ENCODE measurements around the gene CCDC6. TPM values are rescaled to one million over a fixed set of nuclear protein-coding genes. Genes with fewer than 3 reads are reported as not detected.

Gene CCDC6
- total RNA-seq, 1 donor from 2014 or later = 57.6 TPM

GRCh38 chr10:59781511-59781910, 124.8 kb downstream of the CCDC6 start:
- Mint-ChIP-seq H3K27ac (no peak overlapping the region), H3K27me3 (no peaks in the 10 kb centered on the region), H3K4me1 (ENCODE audit: low read depth) (no peaks in the 10 kb centered on the region), H3K9me3 (ENCODE audit: low read depth) (peaks cover 12% of the 10 kb centered on the region), H3K36me3 (ENCODE audit: insufficient read depth) (peaks cover 7% of the 10 kb centered on the region), H3K4me3 (ENCODE audit: low read depth) (no peak overlapping the region)
- TF ChIP-seq CTCF (IDR thresholded peaks at IDR 0.05; ENCODE audit: unreplicated experiment) = no peak
- DNase-seq (ENCODE audit: low spot score, unreplicated experiment) = no peak

DNA sequence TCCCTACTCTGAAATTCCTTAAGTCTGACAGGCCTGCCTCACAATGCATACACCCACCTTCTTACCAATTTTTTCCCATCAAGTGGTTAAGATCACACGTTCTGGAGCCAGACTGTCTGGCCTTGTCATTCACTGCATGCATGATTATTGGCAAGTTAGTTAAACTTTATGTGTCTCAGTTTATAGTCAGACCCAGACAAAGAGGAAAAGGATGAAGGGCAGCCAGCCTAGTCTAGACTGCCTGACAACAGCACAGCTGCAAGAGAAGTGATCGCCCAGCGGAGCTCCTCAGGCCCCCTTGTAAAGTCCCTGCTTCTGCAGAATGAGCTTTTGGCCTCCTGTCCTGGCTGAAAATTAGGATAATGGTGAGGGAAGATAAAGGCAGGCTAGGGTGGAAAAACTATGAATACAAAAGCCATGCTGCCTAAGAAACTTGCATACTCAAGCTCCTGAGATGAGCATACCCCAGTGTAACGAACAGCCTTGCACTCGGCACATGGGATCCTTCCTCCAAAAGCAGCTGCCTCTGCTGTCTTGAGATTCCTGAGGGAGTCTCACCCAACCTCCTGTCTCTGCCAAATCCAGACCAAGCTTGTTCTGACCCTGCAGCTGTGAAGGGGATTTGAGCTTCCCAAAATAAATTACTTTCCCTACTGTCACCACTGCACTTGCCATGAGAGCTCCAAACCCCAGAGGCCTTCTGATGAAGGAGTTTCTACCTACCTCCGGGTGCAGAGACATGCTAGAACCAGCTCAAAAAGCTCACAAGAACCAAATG, 126.4 kb downstream of the CCDC6 start:
- no peak for TF ChIP-seq CTCF (IDR thresholded peaks at IDR 0.05; ENCODE audit: unreplicated experiment)
- H3K4me1 Mint-ChIP-seq (ENCODE audit: low read depth) = no peaks in the 10 kb centered on the region
- peaks cover 20% of the 10 kb centered on the region for H3K9me3 Mint-ChIP-seq (ENCODE audit: low read depth)
- no peak overlapping the region for H3K4me3 Mint-ChIP-seq (ENCODE audit: low read depth)
- H3K27ac Mint-ChIP-seq = no peak overlapping the region
- DNase-seq (ENCODE audit: low spot score, unreplicated experiment) = no peak
- peaks cover 7% of the 10 kb centered on the region for H3K36me3 Mint-ChIP-seq (ENCODE audit: insufficient read depth)
- H3K27me3 Mint-ChIP-seq = no peaks in the 10 kb centered on the region

GRCh38 chr10:59774451-59774850, 131.9 kb downstream of the CCDC6 start:
- DNase-seq (ENCODE audit: low spot score, unreplicated experiment) = no peak
- H3K36me3 Mint-ChIP-seq (ENCODE audit: insufficient read depth) = peaks cover 9% of the 10 kb centered on the region
- peaks cover 49% of the 10 kb centered on the region for H3K9me3 Mint-ChIP-seq (ENCODE audit: low read depth)
- no peak overlapping the region for H3K27ac Mint-ChIP-seq
- H3K4me1 Mint-ChIP-seq (ENCODE audit: low read depth) = no peaks in the 10 kb centered on the region
- no peak overlapping the region for H3K4me3 Mint-ChIP-seq (ENCODE audit: low read depth)
- TF ChIP-seq CTCF (IDR thresholded peaks at IDR 0.05; ENCODE audit: unreplicated experiment) = no peak
- no peaks in the 10 kb centered on the region for H3K27me3 Mint-ChIP-seq

GRCh38 chr10:59773088-59773487, 133.3 kb downstream of the CCDC6 start:
- no peak for DNase-seq (ENCODE audit: low spot score, unreplicated experiment)
- Mint-ChIP-seq H3K36me3 (ENCODE audit: insufficient read depth) (peaks cover 6% of the 10 kb centered on the region), H3K27me3 (no peaks in the 10 kb centered on the region), H3K4me1 (ENCODE audit: low read depth) (no peaks in the 10 kb centered on the region), H3K9me3 (ENCODE audit: low read depth) (peaks cover 45% of the 10 kb centered on the region), H3K4me3 (ENCODE audit: low read depth) (no peak overlapping the region), H3K27ac (no peak overlapping the region)
- no peak for TF ChIP-seq CTCF (IDR thresholded peaks at IDR 0.05; ENCODE audit: unreplicated experiment)

DNA sequence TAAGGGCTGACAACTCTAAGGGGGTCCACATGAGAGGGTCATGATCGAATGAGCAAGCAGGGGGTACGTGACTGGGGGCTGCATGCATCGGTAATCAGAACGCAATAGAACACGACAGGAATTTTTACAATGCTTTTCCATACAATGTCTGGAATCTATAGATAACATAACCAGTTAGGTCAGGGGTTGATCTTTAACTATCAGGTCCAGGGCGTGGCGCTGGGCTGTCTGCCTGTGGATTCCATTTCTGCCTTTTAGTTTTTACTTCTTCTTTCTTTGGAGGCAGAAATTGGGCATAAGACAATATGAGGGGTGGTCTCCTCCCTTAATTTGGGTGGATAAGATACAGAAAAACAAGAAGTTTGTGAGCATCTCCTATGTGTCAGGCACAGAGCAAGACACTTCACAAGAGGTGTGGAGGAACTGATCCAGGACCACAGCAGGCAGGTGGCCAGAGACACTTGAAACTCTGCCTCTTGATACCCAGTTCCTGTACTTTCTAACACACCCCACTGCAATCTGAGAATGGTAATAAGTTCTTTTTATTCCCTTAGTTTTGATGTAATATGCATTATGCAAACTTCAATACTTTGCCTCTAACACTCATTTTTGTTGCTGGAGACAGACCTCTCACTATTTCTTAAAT, 135.1 kb downstream of the CCDC6 start:
- no peak for TF ChIP-seq CTCF (IDR thresholded peaks at IDR 0.05; ENCODE audit: unreplicated experiment)
- H3K4me1 Mint-ChIP-seq (ENCODE audit: low read depth) = no peaks in the 10 kb centered on the region
- DNase-seq (ENCODE audit: low spot score, unreplicated experiment) = no peak
- H3K36me3 Mint-ChIP-seq (ENCODE audit: insufficient read depth) = peaks cover 3% of the 10 kb centered on the region
- H3K27ac Mint-ChIP-seq = no peak overlapping the region
- H3K9me3 Mint-ChIP-seq (ENCODE audit: low read depth) = peaks cover 35% of the 10 kb centered on the region
- H3K27me3 Mint-ChIP-seq = no peaks in the 10 kb centered on the region
- no peak overlapping the region for H3K4me3 Mint-ChIP-seq (ENCODE audit: low read depth)

Data from progenitor cell of endocrine pancreas (in vitro differentiated cells).